Gastroesophageal sphincter (tissue), 3 donors: ENCODE results near the gene TBX20.

ENCODE experiments used
- CTCF ChIP-seq, 4 experiments: fragments of 200-600 bp in 2 of 4; fragments of 450-650 bp in 2 of 4; sonication (generic) in 1 of 4; IDR thresholded peaks; one replicate each; pipeline ENCODE4 v1.5.1; 2017 to 2019; ENCODE audit warnings: antibody characterized with exemption in 4 of 4, mild to moderate bottlenecking in 2 of 4, moderate library complexity in 2 of 4
- EP300 ChIP-seq: sonication (generic); formaldehyde crosslinking; IDR thresholded peaks from one replicate; pipeline ENCODE4 v1.6.1; 2017; ENCODE audit warnings: antibody characterized with exemption, mild to moderate bottlenecking
- POLR2A ChIP-seq, 2 donors: fragments of 450-650 bp; IDR thresholded peaks; one replicate each; pipeline ENCODE4 v1.6.1; 2017; ENCODE audit warnings: antibody characterized with exemption in 2 of 2, mild to moderate bottlenecking in 2 of 2, moderate library complexity in 1 of 2
- POLR2AphosphoS5 ChIP-seq: sonication (generic); formaldehyde crosslinking; IDR thresholded peaks from one replicate; pipeline ENCODE4 v1.6.1; 2017; ENCODE audit warnings: antibody characterized with exemption

GRCh38 chr7:35248576-35249536 is 5.0 kb downstream of the TBX20 start:
- TF ChIP-seq POLR2AphosphoS5 = no peak
- no peak for TF ChIP-seq CTCF (IDR thresholded peaks at IDR 0.05)
- TF ChIP-seq POLR2A (IDR thresholded peaks at IDR 0.05) = no peak
- TF ChIP-seq EP300 = no peak
